HEK293 (cell line): Measurements from ENCODE around the gene FAM78A.

Experiments
- CTCF ChIA-PET: fragments of 350-600 bp; formaldehyde crosslinking; extraction: SDS; loops from one replicate; lab custom pipeline; 2021; ENCODE audit warnings: antibody characterized with exemption; lab: Yijun Ruan, JAX
- POLR2A ChIA-PET: fragments of 300-600 bp; formaldehyde crosslinking; extraction: SDS; loops from one replicate; lab custom pipeline; 2020; ENCODE audit warnings: antibody characterized with exemption, inconsistent platforms; lab: Yijun Ruan, JAX
- H3K27ac ChIP-seq: fragments of 200-500 bp; sonication (Bioruptor generic); 2 replicates; pipeline ENCODE4 v1.5.1; 2014; ENCODE audit warnings: low read depth, low read length, control low read depth, inconsistent platforms; ENCODE audit errors: extremely low read depth
- H3K36me3 ChIP-seq, 2 experiments: fragments of 200-500 bp in 1 of 2; sonication (Bioruptor generic) in 1 of 2; 1 replicate in 1 of 2; 2 replicates in 1 of 2; pipeline ENCODE4 v1.5.1; 2014 to 2017; ENCODE audit warnings: inconsistent platforms in 2 of 2, low read length in 2 of 2; ENCODE audit not compliant: control insufficient read depth in 2 of 2, insufficient read depth in 1 of 2
- H3K4me1 ChIP-seq: fragments of 200-500 bp; sonication (Bioruptor generic); 2 replicates; pipeline ENCODE4 v1.5.1; 2014; ENCODE audit warnings: mild to moderate bottlenecking, low read length, inconsistent platforms; ENCODE audit not compliant: control insufficient read depth, insufficient read depth
- H3K4me3 ChIP-seq: 2 replicates; pipeline ENCODE4 v1.5.1; 2011; ENCODE audit warnings: low read depth, mild to moderate bottlenecking, control low read depth, low read length, moderate library complexity
- H3K9me3 ChIP-seq: fragments of 200-500 bp; sonication (Bioruptor generic); 2 replicates; pipeline ENCODE4 v1.5.1; 2014; ENCODE audit warnings: low read depth, low read length, inconsistent platforms; ENCODE audit not compliant: control insufficient read depth, insufficient read depth
- MZF1 ChIP-seq: fragments of 450-650 bp; formaldehyde crosslinking; IDR thresholded peaks from 2 replicates; pipeline ENCODE4 v1.5.1; 2017; ENCODE audit warnings: missing biosample characterization, missing genetic modification characterization, borderline replicate concordance
- SP3 ChIP-seq: fragments of 450-650 bp; formaldehyde crosslinking; IDR thresholded peaks from 2 replicates; pipeline ENCODE4 v1.5.1; 2016; ENCODE audit warnings: missing biosample characterization, missing genetic modification characterization
- WT1 ChIP-seq: fragments of 450-650 bp; formaldehyde crosslinking; IDR thresholded peaks from 2 replicates; pipeline ENCODE4 v1.5.1; 2016; ENCODE audit warnings: missing biosample characterization, missing genetic modification characterization
- ZBTB21 ChIP-seq: fragments of 450-650 bp; formaldehyde crosslinking; IDR thresholded peaks from 2 replicates; pipeline ENCODE4 v1.5.1; 2017; ENCODE audit warnings: missing biosample characterization, missing genetic modification characterization
- ZBTB48 ChIP-seq: fragments of 450-650 bp; formaldehyde crosslinking; IDR thresholded peaks from 2 replicates; pipeline ENCODE4 v1.5.1; 2016; ENCODE audit warnings: missing biosample characterization, missing genetic modification characterization
- ZFHX2 ChIP-seq: fragments of 450-650 bp; formaldehyde crosslinking; conservative IDR thresholded peaks from 2 replicates; pipeline ENCODE4 v1.5.1; 2016; ENCODE audit warnings: missing biosample characterization, missing genetic modification characterization
- ZIC2 ChIP-seq: fragments of 450-650 bp; formaldehyde crosslinking; IDR thresholded peaks from 2 replicates; pipeline ENCODE4 v1.5.1; 2016; ENCODE audit warnings: missing biosample characterization, missing genetic modification characterization
- ZNF138 ChIP-seq: fragments of 450-650 bp; formaldehyde crosslinking; IDR thresholded peaks from 2 replicates; pipeline ENCODE4 v1.5.1; 2016; ENCODE audit warnings: missing biosample characterization, missing genetic modification characterization, borderline replicate concordance
- ZNF146 ChIP-seq: fragments of 450-650 bp; formaldehyde crosslinking; IDR thresholded peaks from 2 replicates; pipeline ENCODE4 v1.5.1; 2016; ENCODE audit warnings: missing biosample characterization, missing genetic modification characterization
- ZNF239 ChIP-seq: fragments of 450-650 bp; formaldehyde crosslinking; IDR thresholded peaks from 2 replicates; pipeline ENCODE4 v1.5.1; 2016; ENCODE audit warnings: missing biosample characterization, missing genetic modification characterization
- ZNF292 ChIP-seq: fragments of 450-650 bp; formaldehyde crosslinking; IDR thresholded peaks from 2 replicates; pipeline ENCODE4 v1.5.1; 2016; ENCODE audit warnings: low read depth, missing biosample characterization, missing genetic modification characterization, borderline replicate concordance
- ZNF350 ChIP-seq: fragments of 450-650 bp; formaldehyde crosslinking; IDR thresholded peaks from 2 replicates; pipeline ENCODE4 v1.5.0; 2017; ENCODE audit warnings: missing biosample characterization, mild to moderate bottlenecking, missing genetic modification characterization
- ZNF354C ChIP-seq: fragments of 450-650 bp; formaldehyde crosslinking; IDR thresholded peaks from 2 replicates; pipeline ENCODE4 v1.5.1; 2016; ENCODE audit warnings: missing biosample characterization, missing genetic modification characterization, low read depth, borderline replicate concordance
- ZNF571 ChIP-seq: fragments of 450-650 bp; formaldehyde crosslinking; IDR thresholded peaks from 2 replicates; pipeline ENCODE4 v1.5.0; 2017; ENCODE audit warnings: missing biosample characterization, missing genetic modification characterization
- ZNF624 ChIP-seq: fragments of 450-650 bp; formaldehyde crosslinking; IDR thresholded peaks from 2 replicates; pipeline ENCODE4 v1.5.1; 2017; ENCODE audit warnings: missing biosample characterization, missing genetic modification characterization
- ZNF701 ChIP-seq: fragments of 450-650 bp; formaldehyde crosslinking; IDR thresholded peaks from 2 replicates; pipeline ENCODE4 v1.5.1; 2016; ENCODE audit warnings: missing biosample characterization, missing genetic modification characterization
- ZNF768 ChIP-seq: fragments of 450-650 bp; formaldehyde crosslinking; IDR thresholded peaks from 2 replicates; pipeline ENCODE4 v1.5.1; 2018; ENCODE audit warnings: missing biosample characterization, mild to moderate bottlenecking, missing genetic modification characterization
- ZNF776 ChIP-seq: fragments of 450-650 bp; formaldehyde crosslinking; IDR thresholded peaks from 2 replicates; pipeline ENCODE4 v1.5.0; 2017; ENCODE audit warnings: missing biosample characterization, missing genetic modification characterization, borderline replicate concordance
- ZNF791 ChIP-seq: fragments of 450-650 bp; formaldehyde crosslinking; IDR thresholded peaks from 2 replicates; pipeline ENCODE4 v1.5.1; 2016; ENCODE audit warnings: missing biosample characterization, missing genetic modification characterization
- TF ChIP-seq, protein P1 (sequence below): fragments of 450-650 bp; formaldehyde crosslinking; IDR thresholded peaks from 2 replicates; pipeline ENCODE4 v1.5.1; 2016; ENCODE audit warnings: missing biosample characterization, missing genetic modification characterization
- TF ChIP-seq, protein P2 (sequence below): fragments of 450-650 bp; formaldehyde crosslinking; IDR thresholded peaks from 2 replicates; pipeline ENCODE4 v1.5.1; 2016; ENCODE audit warnings: missing biosample characterization, missing genetic modification characterization, borderline replicate concordance
- TF ChIP-seq, protein P3 (sequence below): fragments of 450-650 bp; formaldehyde crosslinking; IDR thresholded peaks from 2 replicates; pipeline ENCODE4 v1.5.1; 2016; ENCODE audit warnings: missing biosample characterization, missing genetic modification characterization, low read depth

Gene FAM78A

DNA sequence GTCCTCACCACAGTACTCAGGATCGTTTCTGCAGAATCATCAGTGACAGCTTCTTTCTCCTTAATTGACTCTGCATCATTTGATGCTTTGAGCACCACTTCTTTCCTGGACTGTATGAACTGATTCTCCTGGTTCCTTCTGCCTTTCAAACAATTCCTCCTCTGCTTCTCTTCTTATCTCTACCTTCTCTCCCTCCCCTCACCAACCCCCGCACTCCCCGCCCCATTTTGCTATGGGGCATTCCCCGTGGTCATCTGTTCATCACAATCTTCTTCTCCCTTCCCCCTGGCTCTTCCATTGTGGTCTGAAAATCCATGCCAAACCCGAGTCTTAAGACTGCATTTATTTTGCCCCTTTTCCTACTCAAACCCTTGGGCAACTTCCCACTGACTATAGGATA is 57.9 kb downstream of the FAM78A start:
- Histone ChIP-seq H3K27ac (no peak overlapping the region), H3K9me3 (no peaks in the 10 kb centered on the region), H3K4me1 (no peaks in the 10 kb centered on the region), H3K36me3 (peaks cover 0 to 42% of the 10 kb centered on the region in 2 experiments; a peak in 1 of 3 replicates), H3K4me3 (no peak overlapping the region)
- ChIA-PET CTCF (interaction anchor here (0.7 kb wide), 1 partner anchor 113 kb away, joined by 3 read pairs; no protein-coding TSS in a partner anchor), POLR2A (no interaction called here)
- TF ChIP-seq ZNF292 (tag by site-specific recombination) (no peak), ZIC2 (tag by site-specific recombination) (no peak), ZBTB21 (tag by site-specific recombination) (no peak), MZF1 (tag by site-specific recombination) (no peak), ZBTB48 (tag by site-specific recombination) (no peak), ZNF354C (no peak), ZNF776 (tag by site-specific recombination) (no peak), ZNF239 (tag by site-specific recombination) (no peak), ZNF791 (tag by site-specific recombination) (no peak), ZNF701 (no peak), ZNF138 (tag by site-specific recombination) (no peak), WT1 (no peak), ZNF624 (no peak), ZNF146 (tag by site-specific recombination) (no peak), ZFHX2 (tag by site-specific recombination) (no peak)
- TF ChIP-seq, protein P1, sequence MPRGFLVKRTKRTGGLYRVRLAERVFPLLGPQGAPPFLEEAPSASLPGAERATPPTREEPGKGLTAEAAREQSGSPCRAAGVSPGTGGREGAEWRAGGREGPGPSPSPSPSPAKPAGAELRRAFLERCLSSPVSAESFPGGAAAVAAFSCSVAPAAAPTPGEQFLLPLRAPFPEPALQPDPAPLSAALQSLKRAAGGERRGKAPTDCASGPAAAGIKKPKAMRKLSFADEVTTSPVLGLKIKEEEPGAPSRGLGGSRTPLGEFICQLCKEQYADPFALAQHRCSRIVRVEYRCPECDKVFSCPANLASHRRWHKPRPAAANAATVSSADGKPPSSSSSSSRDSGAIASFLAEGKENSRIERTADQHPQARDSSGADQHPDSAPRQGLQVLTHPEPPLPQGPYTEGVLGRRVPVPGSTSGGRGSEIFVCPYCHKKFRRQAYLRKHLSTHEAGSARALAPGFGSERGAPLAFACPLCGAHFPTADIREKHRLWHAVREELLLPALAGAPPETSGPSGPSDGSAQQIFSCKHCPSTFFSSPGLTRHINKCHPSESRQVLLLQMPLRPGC (tag by site-specific recombination) = no peak
- TF ChIP-seq, protein P2, sequence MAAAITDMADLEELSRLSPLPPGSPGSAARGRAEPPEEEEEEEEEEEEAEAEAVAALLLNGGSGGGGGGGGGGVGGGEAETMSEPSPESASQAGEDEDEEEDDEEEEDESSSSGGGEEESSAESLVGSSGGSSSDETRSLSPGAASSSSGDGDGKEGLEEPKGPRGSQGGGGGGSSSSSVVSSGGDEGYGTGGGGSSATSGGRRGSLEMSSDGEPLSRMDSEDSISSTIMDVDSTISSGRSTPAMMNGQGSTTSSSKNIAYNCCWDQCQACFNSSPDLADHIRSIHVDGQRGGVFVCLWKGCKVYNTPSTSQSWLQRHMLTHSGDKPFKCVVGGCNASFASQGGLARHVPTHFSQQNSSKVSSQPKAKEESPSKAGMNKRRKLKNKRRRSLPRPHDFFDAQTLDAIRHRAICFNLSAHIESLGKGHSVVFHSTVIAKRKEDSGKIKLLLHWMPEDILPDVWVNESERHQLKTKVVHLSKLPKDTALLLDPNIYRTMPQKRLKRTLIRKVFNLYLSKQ (tag by site-specific recombination) = no peak
- TF ChIP-seq, protein P3, sequence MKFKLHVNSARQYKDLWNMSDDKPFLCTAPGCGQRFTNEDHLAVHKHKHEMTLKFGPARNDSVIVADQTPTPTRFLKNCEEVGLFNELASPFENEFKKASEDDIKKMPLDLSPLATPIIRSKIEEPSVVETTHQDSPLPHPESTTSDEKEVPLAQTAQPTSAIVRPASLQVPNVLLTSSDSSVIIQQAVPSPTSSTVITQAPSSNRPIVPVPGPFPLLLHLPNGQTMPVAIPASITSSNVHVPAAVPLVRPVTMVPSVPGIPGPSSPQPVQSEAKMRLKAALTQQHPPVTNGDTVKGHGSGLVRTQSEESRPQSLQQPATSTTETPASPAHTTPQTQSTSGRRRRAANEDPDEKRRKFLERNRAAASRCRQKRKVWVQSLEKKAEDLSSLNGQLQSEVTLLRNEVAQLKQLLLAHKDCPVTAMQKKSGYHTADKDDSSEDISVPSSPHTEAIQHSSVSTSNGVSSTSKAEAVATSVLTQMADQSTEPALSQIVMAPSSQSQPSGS (tag by site-specific recombination) = no peak

DNA sequence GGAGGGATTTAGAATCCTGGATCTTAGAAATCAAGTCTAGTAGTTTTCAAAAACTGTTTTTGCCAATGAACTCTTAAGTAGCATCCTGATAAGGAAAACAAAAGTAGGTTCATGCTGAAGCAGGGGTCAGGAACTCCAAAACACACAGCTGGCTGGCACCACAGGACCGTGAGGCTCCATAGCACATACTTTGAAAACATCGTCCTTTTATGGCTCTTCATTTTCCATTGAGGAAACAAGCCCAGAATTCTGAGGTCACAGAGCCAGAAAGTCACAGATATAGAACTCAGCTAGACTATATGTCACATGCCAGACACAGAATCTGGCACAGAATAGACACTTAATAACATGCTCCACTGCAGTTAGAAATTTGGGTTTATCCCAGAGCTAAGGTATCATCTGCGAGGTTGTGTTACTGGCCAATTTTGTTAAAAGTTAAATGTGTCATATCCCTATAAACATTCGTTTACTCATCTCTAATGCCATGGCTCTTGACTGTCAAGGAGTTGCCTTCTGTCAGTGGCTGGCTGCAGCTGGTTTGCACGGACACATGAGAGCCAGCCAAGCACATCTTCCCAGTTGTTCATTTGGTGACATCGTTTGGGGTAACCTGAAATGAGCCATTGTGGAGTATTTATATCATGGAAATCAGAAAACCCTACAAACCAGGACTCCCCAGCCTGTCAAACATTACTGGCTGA is 58.8 kb downstream of the FAM78A start:
- Histone ChIP-seq H3K9me3 (no peaks in the 10 kb centered on the region), H3K4me1 (no peaks in the 10 kb centered on the region), H3K4me3 (no peak overlapping the region), H3K36me3 (peaks cover 0 to 40% of the 10 kb centered on the region in 2 experiments; a peak in 1 of 3 replicates), H3K27ac (no peak overlapping the region)
- TF ChIP-seq ZNF571 (tag by site-specific recombination) (no peak), ZNF768 (tag by site-specific recombination) (no peak), SP3 (tag by site-specific recombination) (no peak), ZNF350 (tag by site-specific recombination) (no peak)
- POLR2A ChIA-PET = interaction anchor here (0.6 kb wide), 1 partner anchor 180 kb away, joined by 6 read pairs; no protein-coding TSS in a partner anchor
- CTCF ChIA-PET = interaction anchor here (0.5 to 1.3 kb wide), 4 partner anchors 11 to 1505 kb away, joined by 3 to 5 read pairs (median 3); no protein-coding TSS in a partner anchor
